ENCODE data around the gene NFE2L1.

DNA sequence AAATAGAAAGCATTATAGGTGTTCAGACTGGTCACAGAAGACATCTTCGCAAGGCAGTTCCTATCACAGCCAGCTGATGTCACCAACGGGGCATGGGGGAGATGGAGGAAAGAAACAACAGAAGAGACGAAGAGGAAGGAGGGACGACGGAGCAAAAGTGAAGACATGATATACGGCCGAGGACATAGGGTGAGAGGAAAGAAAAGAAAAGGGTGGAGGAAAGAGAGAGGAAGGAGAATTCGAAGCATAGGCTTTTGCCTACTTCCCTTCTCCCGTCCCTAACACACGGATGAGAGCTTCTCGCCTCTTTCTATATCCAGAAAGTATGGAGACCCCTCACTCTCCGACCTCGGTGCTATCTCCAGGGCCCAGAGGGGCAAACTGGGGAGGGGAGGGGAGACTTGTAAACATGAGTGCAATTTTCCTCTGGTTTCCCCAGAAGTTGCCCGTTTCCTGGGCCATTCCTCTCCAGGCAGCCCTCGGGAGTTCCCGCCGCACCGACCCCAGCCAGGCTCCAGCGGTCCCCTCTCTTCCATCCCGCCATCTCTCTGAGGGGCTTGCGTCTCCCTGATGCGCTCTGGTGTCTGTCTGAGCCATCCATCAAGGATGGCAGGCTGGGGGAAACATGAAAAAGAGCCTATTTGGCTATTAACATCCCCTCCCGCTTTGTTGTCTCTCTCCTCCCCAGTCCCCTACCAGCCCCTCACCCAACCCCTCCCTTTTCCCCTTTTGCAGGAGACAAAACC is 36.6 kb upstream of the NFE2L1 start:
- TF ChIP-seq USF2 (IDR thresholded peaks at IDR 0.05) (no peak), PHF8 (IDR thresholded peaks at IDR 0.05; ENCODE audit: borderline replicate concordance, low read depth) (no peak), POLR2A (IDR thresholded peaks at IDR 0.05; ENCODE audit: low read length) (no peak), JUNB (IDR thresholded peaks at IDR 0.05) (no peak), ZSCAN20 (CRISPR knock-in tag; IDR thresholded peaks at IDR 0.05) (no peak), RFX5 (IDR thresholded peaks at IDR 0.05) (no peak), POLR2AphosphoS2 (conservative IDR thresholded peaks at IDR 0.05; ENCODE audit: low read length) (no peak), RAD21 (conservative IDR thresholded peaks at IDR 0.05 in 1 of 2, IDR thresholded peaks at IDR 0.05 in 1 of 2) (peak; percentile 23 to 61; a peak in 3 of 5 replicates), REST (IDR thresholded peaks at IDR 0.05) (no peak), HDAC2 (IDR thresholded peaks at IDR 0.05) (no peak), SMC3 (IDR thresholded peaks at IDR 0.05) (0 out of 3 replicates have a peak, but pooled peaks have one; percentile 14)
- TF ChIP-seq, protein P1, sequence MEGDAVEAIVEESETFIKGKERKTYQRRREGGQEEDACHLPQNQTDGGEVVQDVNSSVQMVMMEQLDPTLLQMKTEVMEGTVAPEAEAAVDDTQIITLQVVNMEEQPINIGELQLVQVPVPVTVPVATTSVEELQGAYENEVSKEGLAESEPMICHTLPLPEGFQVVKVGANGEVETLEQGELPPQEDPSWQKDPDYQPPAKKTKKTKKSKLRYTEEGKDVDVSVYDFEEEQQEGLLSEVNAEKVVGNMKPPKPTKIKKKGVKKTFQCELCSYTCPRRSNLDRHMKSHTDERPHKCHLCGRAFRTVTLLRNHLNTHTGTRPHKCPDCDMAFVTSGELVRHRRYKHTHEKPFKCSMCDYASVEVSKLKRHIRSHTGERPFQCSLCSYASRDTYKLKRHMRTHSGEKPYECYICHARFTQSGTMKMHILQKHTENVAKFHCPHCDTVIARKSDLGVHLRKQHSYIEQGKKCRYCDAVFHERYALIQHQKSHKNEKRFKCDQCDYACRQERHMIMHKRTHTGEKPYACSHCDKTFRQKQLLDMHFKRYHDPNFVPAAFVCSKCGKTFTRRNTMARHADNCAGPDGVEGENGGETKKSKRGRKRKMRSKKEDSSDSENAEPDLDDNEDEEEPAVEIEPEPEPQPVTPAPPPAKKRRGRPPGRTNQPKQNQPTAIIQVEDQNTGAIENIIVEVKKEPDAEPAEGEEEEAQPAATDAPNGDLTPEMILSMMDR (IDR thresholded peaks at IDR 0.05) = peak; percentile 39; the same call in 2 of the 3 replicates
- TF ChIP-seq, protein P2, sequence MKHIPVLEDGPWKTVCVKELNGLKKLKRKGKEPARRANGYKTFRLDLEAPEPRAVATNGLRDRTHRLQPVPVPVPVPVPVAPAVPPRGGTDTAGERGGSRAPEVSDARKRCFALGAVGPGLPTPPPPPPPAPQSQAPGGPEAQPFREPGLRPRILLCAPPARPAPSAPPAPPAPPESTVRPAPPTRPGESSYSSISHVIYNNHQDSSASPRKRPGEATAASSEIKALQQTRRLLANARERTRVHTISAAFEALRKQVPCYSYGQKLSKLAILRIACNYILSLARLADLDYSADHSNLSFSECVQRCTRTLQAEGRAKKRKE (CRISPR knock-in tag; IDR thresholded peaks at IDR 0.05; ENCODE audit: low read depth) = no peak

All from A549 (cell line).